ENCODE measurements around the gene TMEM212.

TMEM212 gene

GRCh38 chr3:171842864-171843518 lies at the start of gene TMEM212:
TMEM212 (plus strand) TSS chr3:171843349; CDS start chr3:171843384, 35 bp downstream.
- no peak for DNase-seq

GRCh38 chr3:171796625-171797264 lies 46.4 kb upstream of the TMEM212 start:
- no peak for DNase-seq

- DNase-seq = no peak
Observed at GRCh38 chr3:171797265-171797679, 45.9 kb upstream of the TMEM212 start.

GRCh38 chr3:171797873-171798272 lies 45.3 kb upstream of the TMEM212 start:
- DNase-seq = no peak

- no peak for DNase-seq
Observed at GRCh38 chr3:171799501-171799900, 43.6 kb upstream of the TMEM212 start.

GRCh38 chr3:171801738-171802589 lies 41.2 kb upstream of the TMEM212 start:
- no peak for DNase-seq

- no peak for DNase-seq
Observed at GRCh38 chr3:171802590-171802956, 40.6 kb upstream of the TMEM212 start.

GRCh38 chr3:171803044-171803443 lies 40.1 kb upstream of the TMEM212 start:
- no peak for DNase-seq

- DNase-seq = no peak
Observed at GRCh38 chr3:171804618-171805389, 38.3 kb upstream of the TMEM212 start.

- no peak for DNase-seq
Observed at GRCh38 chr3:171805687-171806086, 37.5 kb upstream of the TMEM212 start.

- DNase-seq = no peak
Observed at GRCh38 chr3:171806200-171807128, 36.7 kb upstream of the TMEM212 start.

GRCh38 chr3:171807129-171807675 lies 35.9 kb upstream of the TMEM212 start:
- no peak for DNase-seq

GRCh38 chr3:171807806-171808205 lies 35.3 kb upstream of the TMEM212 start:
- no peak for DNase-seq

- peak in 1 of 2 donors; percentile 3 for DNase-seq
Observed at GRCh38 chr3:171809611-171809860, 33.6 kb upstream of the TMEM212 start.

- DNase-seq = peak; percentile 34 to 43
Observed at GRCh38 chr3:171809861-171810628, 33.1 kb upstream of the TMEM212 start, which contains the start of gene PLD1. PLD1 (minus strand) TSS chr3:171810483; CDS start chr3:171738051, 72,432 bp downstream.

GRCh38 chr3:171810629-171811294 lies 32.4 kb upstream of the TMEM212 start:
- DNase-seq = no peak

GRCh38 chr3:171811295-171811912 lies 31.7 kb upstream of the TMEM212 start:
- DNase-seq = no peak

- DNase-seq = no peak
Observed at GRCh38 chr3:171811913-171812335, 31.2 kb upstream of the TMEM212 start.

GRCh38 chr3:171812811-171813210 lies 30.3 kb upstream of the TMEM212 start:
- no peak for DNase-seq
